Measurements from ENCODE around the gene NGF. TPM values are rescaled to one million over a fixed set of nuclear protein-coding genes. Genes with fewer than 3 reads are reported as not detected.

Gene NGF
- total and polyA plus RNA-seq, 9 of the 15 experiments (the other 6 are each of a cell fraction or from before 2014, with no cell fraction given): not detected

GRCh38 chr1:115324649-115325420, 13.2 kb downstream of the NGF start (continued):
- no peak for TF ChIP-seq ZNF277 (CRISPR knock-in tag; IDR thresholded peaks at IDR 0.05; ENCODE audit: borderline replicate concordance)
- no peak for TF ChIP-seq HNRNPH1 (optimal IDR thresholded peaks at IDR 0.05; ENCODE audit: low read depth, low read length)

- POLR2A ChIA-PET: no interaction called here
- Histone ChIP-seq H3K4me3 (no peak overlapping the region), H3K4me1 (replicated peaks in 1 of 2; ENCODE audit: control insufficient read depth in 2 of 2, insufficient read depth in 2 of 2, low read length in 2 of 2) (no peaks in the 10 kb centered on the region), H2AFZ (ENCODE audit: low read depth, low read length) (no peak overlapping the region), H3K9me3 (replicated peaks; ENCODE audit: control insufficient read depth, insufficient read depth, low read depth, low read length) (no peaks in the 10 kb centered on the region), H3K27me3 (ENCODE audit: control insufficient read depth in 2 of 2, insufficient read depth in 2 of 2, low read length in 2 of 2) (peaks cover 3 to 5% of the 10 kb centered on the region in 2 experiments; a peak in 1 of 5 replicates), H3K9ac (ENCODE audit: insufficient read depth in 1 of 2, low read depth in 2 of 2, low read length in 2 of 2) (no peak overlapping the region), H4K20me1 (replicated peaks; ENCODE audit: control insufficient read depth, insufficient read depth, low read length) (no peaks in the 10 kb centered on the region; the same call in 1 of the 2 replicates), H3K4me2 (ENCODE audit: insufficient read depth, low read length) (no peak overlapping the region), H3K36me3 (ENCODE audit: control insufficient read depth, insufficient read depth, low read length) (no peaks in the 10 kb centered on the region), H3K79me2 (ENCODE audit: control insufficient read depth, insufficient read depth, low read length) (no peaks in the 10 kb centered on the region), H3K9me1 (ENCODE audit: control insufficient read depth, insufficient read depth, low read length) (no peaks in the 10 kb centered on the region), H3K27ac (ENCODE audit: extremely low read depth, low read depth, low read length) (no peak overlapping the region)
- FAIRE-seq (no peak), DNase-seq (ENCODE audit: extremely low read depth in 1 of 4, low spot score in 3 of 4) (no peak), ATAC-seq (no peak)
- BruUV-seq (replicated peaks): no TSS peak
- intact Hi-C loops (cut with micrococcal nuclease): no loop called here
- in situ Hi-C loops (cut with MboI): no loop called here
- CTCF ChIA-PET (ENCODE audit: low intra/inter-chr PET ratio): no interaction called here
- TF ChIP-seq POLR2H (tag; IDR thresholded peaks at IDR 0.05; ENCODE audit: low read depth) (no peak), POLR2AphosphoS5 (IDR thresholded peaks at IDR 0.05; ENCODE audit: control insufficient read depth, insufficient read depth, low read depth, low read length) (no peak), HMGN3 (IDR thresholded peaks at IDR 0.05; ENCODE audit: borderline replicate concordance, extremely low read depth, insufficient read length, low read depth, low read length) (no peak), TRIM24 (IDR thresholded peaks at IDR 0.05) (no peak), TFAP4 (CRISPR knock-in tag; IDR thresholded peaks at IDR 0.05; ENCODE audit: borderline replicate concordance) (no peak), RFX5 (IDR thresholded peaks at IDR 0.05; ENCODE audit: low read depth, low read length) (no peak)
- 0% methylated on average over 2 of the region's 2 CpGs for WGBS (ENCODE audit: insufficient coverage, low coverage, missing lambda C conversion rate)
Observed at GRCh38 chr1:115323366-115324004, 14.6 kb downstream of the NGF start.
